ENCODE measurements around the gene PCDHGA2.
"Not testable (repeated sequence)": the region's sequence is repeated elsewhere in the genome, so short reads cannot be mapped to it uniquely, and the experiment has no call there.

PCDHGA2 gene

DNA sequence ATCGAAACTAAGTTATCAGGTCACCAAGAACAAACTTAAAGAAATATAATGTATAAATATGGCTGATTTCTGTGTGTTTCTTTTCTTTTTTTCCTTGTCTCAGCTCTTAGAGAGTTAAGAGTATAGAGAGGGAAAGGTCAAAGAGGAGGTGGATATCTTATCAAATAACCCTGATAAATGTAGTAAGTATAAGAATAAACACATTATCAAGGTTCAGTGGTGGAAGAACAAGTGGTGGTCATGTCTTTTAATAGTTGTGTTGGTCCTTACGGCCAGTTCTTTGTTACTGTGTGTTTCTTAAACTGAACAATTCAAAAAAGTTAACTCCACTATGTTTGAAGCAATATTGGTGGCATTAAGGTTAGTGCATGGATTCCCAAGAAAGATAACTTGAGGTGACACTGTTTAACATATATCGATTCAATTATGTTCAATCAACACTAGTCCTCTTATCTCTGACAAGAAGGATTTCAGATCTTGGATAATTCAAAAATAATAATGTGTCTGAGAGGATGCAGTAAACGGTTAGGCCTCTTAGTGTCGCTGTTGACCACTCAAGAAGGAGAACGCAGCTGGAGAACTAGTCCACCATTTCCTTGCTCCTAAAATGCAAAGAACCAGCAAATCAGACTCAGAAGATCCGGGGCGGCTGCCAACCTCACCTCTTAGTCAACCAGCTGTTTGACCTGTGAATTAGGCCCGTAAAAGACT is 4.8 kb downstream of the PCDHGA2 start, which contains the start of gene PCDHGA3:
Gene PCDHGA3 (plus strand): TSS at position 588 of the 711 bp plus-strand sequence. CDS start 205 bp downstream, outside the sequence.
- TF ChIP-seq GLIS3 (CRISPR knock-in tag; IDR thresholded peaks at IDR 0.05), result no peak
- no peak for ATAC-seq

DNA sequence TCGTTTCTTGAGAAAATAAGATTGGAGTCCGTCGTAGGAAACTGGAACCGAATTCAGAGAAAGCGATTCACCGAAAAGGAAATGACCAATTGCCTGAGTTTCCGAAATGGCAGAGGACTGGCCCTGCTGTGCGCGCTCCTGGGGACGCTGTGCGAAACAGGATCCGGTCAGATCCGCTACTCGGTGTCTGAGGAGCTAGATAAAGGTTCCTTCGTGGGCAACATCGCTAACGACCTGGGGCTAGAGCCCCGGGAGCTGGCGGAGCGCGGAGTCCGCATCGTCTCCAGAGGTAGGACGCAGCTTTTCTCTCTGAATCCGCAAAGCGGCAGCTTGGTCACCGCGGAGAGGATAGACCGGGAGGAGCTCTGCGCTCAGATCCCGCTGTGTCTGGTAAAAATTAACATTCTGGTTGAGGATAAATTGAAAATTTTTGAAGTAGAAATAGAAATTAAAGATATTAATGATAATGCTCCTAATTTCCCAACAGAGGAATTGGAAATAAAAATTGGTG is 5.4 kb downstream of the PCDHGA2 start:
- ATAC-seq, result no peak
- no peak for TF ChIP-seq RARB (CRISPR knock-in tag; IDR thresholded peaks at IDR 0.05)
- no peak for TF ChIP-seq ZFP30 (CRISPR knock-in tag; IDR thresholded peaks at IDR 0.05)
- TF ChIP-seq TOX (CRISPR knock-in tag; IDR thresholded peaks at IDR 0.05; ENCODE audit: borderline replicate concordance), result no peak
- TF ChIP-seq, protein P1, sequence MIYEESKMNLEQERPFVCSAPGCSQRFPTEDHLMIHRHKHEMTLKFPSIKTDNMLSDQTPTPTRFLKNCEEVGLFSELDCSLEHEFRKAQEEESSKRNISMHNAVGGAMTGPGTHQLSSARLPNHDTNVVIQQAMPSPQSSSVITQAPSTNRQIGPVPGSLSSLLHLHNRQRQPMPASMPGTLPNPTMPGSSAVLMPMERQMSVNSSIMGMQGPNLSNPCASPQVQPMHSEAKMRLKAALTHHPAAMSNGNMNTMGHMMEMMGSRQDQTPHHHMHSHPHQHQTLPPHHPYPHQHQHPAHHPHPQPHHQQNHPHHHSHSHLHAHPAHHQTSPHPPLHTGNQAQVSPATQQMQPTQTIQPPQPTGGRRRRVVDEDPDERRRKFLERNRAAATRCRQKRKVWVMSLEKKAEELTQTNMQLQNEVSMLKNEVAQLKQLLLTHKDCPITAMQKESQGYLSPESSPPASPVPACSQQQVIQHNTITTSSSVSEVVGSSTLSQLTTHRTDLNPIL (CRISPR knock-in tag; IDR thresholded peaks at IDR 0.05; ENCODE audit: low read depth), result no peak
- TF ChIP-seq ZFP3 (CRISPR knock-in tag; IDR thresholded peaks at IDR 0.05), result no peak
- no peak for TF ChIP-seq ZNF565 (CRISPR knock-in tag; conservative IDR thresholded peaks at IDR 0.05; ENCODE audit: low read depth)
- no peak for TF ChIP-seq ARNTL (CRISPR knock-in tag; IDR thresholded peaks at IDR 0.05; ENCODE audit: borderline replicate concordance, low read depth)
- TF ChIP-seq ZC3H10 (CRISPR knock-in tag; IDR thresholded peaks at IDR 0.05), result no peak
- no peak for TF ChIP-seq ESRRG (CRISPR knock-in tag; IDR thresholded peaks at IDR 0.05)
- TF ChIP-seq BACH2 (CRISPR knock-in tag; IDR thresholded peaks at IDR 0.05; ENCODE audit: borderline replicate concordance), result no peak
- no peak for TF ChIP-seq ISL1 (CRISPR knock-in tag; IDR thresholded peaks at IDR 0.05)
- no peak for TF ChIP-seq OSR1 (CRISPR knock-in tag; IDR thresholded peaks at IDR 0.05)
- no peak for TF ChIP-seq ZNF70 (CRISPR knock-in tag; IDR thresholded peaks at IDR 0.05)
- no peak for TF ChIP-seq ZNF8 (CRISPR knock-in tag; IDR thresholded peaks at IDR 0.05)
- TF ChIP-seq SNAI2 (CRISPR knock-in tag; IDR thresholded peaks at IDR 0.05), result no peak
- TF ChIP-seq, protein P2, sequence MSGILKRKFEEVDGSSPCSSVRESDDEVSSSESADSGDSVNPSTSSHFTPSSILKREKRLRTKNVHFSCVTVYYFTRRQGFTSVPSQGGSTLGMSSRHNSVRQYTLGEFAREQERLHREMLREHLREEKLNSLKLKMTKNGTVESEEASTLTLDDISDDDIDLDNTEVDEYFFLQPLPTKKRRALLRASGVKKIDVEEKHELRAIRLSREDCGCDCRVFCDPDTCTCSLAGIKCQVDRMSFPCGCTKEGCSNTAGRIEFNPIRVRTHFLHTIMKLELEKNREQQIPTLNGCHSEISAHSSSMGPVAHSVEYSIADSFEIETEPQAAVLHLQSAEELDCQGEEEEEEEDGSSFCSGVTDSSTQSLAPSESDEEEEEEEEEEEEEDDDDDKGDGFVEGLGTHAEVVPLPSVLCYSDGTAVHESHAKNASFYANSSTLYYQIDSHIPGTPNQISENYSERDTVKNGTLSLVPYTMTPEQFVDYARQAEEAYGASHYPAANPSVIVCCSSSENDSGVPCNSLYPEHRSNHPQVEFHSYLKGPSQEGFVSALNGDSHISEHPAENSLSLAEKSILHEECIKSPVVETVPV (CRISPR knock-in tag; IDR thresholded peaks at IDR 0.05), result no peak
- TF ChIP-seq, protein P3, sequence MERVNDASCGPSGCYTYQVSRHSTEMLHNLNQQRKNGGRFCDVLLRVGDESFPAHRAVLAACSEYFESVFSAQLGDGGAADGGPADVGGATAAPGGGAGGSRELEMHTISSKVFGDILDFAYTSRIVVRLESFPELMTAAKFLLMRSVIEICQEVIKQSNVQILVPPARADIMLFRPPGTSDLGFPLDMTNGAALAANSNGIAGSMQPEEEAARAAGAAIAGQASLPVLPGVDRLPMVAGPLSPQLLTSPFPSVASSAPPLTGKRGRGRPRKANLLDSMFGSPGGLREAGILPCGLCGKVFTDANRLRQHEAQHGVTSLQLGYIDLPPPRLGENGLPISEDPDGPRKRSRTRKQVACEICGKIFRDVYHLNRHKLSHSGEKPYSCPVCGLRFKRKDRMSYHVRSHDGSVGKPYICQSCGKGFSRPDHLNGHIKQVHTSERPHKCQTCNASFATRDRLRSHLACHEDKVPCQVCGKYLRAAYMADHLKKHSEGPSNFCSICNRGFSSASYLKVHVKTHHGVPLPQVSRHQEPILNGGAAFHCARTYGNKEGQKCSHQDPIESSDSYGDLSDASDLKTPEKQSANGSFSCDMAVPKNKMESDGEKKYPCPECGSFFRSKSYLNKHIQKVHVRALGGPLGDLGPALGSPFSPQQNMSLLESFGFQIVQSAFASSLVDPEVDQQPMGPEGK (CRISPR knock-in tag; IDR thresholded peaks at IDR 0.05; ENCODE audit: borderline replicate concordance), result no peak
- TF ChIP-seq GLIS3 (CRISPR knock-in tag; IDR thresholded peaks at IDR 0.05), result no peak
- TF ChIP-seq PPARA (CRISPR knock-in tag; IDR thresholded peaks at IDR 0.05; ENCODE audit: borderline replicate concordance), result no peak
- no peak for TF ChIP-seq TCF4 (CRISPR knock-in tag; IDR thresholded peaks at IDR 0.05; ENCODE audit: borderline replicate concordance)

DNA sequence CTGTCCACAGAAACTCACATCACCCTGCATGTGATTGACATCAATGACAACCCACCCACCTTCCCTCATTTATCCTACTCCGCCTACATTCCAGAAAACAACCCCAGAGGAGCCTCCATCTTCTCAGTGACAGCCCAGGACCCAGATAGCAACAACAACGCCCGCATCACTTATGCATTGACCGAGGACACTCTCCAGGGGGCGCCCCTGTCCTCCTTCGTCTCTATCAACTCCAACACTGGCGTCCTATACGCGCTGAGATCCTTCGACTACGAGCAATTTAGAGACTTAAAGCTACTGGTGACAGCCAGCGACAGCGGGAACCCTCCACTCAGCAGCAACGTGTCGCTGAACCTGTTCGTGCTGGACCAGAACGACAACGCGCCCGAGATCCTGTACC is 6.8 kb downstream of the PCDHGA2 start:
- ATAC-seq, result no peak
- TF ChIP-seq PPARA (CRISPR knock-in tag; IDR thresholded peaks at IDR 0.05; ENCODE audit: borderline replicate concordance) (no peak), ZNF8 (CRISPR knock-in tag; IDR thresholded peaks at IDR 0.05) (no peak), TOX (CRISPR knock-in tag; IDR thresholded peaks at IDR 0.05; ENCODE audit: borderline replicate concordance) (no peak), CSDC2 (CRISPR knock-in tag; IDR thresholded peaks at IDR 0.05) (no peak), ZNF70 (CRISPR knock-in tag; IDR thresholded peaks at IDR 0.05) (no peak), BACH2 (CRISPR knock-in tag; IDR thresholded peaks at IDR 0.05; ENCODE audit: borderline replicate concordance) (no peak), RARB (CRISPR knock-in tag; IDR thresholded peaks at IDR 0.05) (no peak), ZC3H10 (CRISPR knock-in tag; IDR thresholded peaks at IDR 0.05) (no peak), ESRRG (CRISPR knock-in tag; IDR thresholded peaks at IDR 0.05) (no peak), ZFP30 (CRISPR knock-in tag; IDR thresholded peaks at IDR 0.05) (no peak), OSR1 (CRISPR knock-in tag; IDR thresholded peaks at IDR 0.05) (no peak), ISL1 (CRISPR knock-in tag; IDR thresholded peaks at IDR 0.05) (no peak), ZFP3 (CRISPR knock-in tag; IDR thresholded peaks at IDR 0.05) (no peak)
- TF ChIP-seq, protein P1 (CRISPR knock-in tag; IDR thresholded peaks at IDR 0.05; ENCODE audit: low read depth), result no peak
- TF ChIP-seq, protein P4, sequence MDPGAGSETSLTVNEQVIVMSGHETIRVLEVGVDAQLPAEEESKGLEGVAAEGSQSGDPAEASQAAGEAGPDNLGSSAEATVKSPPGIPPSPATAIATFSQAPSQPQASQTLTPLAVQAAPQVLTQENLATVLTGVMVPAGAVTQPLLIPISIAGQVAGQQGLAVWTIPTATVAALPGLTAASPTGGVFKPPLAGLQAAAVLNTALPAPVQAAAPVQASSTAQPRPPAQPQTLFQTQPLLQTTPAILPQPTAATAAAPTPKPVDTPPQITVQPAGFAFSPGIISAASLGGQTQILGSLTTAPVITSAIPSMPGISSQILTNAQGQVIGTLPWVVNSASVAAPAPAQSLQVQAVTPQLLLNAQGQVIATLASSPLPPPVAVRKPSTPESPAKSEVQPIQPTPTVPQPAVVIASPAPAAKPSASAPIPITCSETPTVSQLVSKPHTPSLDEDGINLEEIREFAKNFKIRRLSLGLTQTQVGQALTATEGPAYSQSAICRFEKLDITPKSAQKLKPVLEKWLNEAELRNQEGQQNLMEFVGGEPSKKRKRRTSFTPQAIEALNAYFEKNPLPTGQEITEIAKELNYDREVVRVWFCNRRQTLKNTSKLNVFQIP (CRISPR knock-in tag; IDR thresholded peaks at IDR 0.05; ENCODE audit: borderline replicate concordance, low read depth), result no peak
- TF ChIP-seq, protein P3 (CRISPR knock-in tag; IDR thresholded peaks at IDR 0.05; ENCODE audit: borderline replicate concordance), result no peak
- TF ChIP-seq, protein P2 (CRISPR knock-in tag; IDR thresholded peaks at IDR 0.05), result no peak

DNA sequence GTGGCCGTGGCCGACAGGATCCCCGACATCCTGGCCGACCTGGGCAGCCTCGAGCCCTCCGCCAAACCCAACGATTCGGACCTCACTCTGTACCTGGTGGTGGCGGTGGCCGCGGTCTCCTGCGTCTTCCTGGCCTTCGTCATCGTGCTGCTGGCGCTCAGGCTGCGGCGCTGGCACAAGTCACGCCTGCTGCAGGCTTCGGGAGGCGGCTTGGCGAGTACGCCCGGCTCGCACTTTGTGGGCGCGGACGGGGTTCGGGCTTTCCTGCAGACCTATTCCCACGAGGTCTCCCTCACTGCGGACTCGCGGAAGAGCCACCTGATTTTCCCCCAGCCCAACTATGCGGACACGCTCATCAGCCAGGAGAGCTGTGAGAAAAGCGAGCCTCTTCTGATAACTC is 7.5 kb downstream of the PCDHGA2 start:
- ATAC-seq, result not testable (repeated sequence)
